IPS-18a (cell line): ENCODE results near the gene TEX36.
"Not testable (repeated sequence)": the region's sequence is repeated elsewhere in the genome, so short reads cannot be mapped to it uniquely, and the experiment has no call there.

ENCODE experiments used
- H3K27ac ChIP-seq: one replicate; pipeline ENCODE4 v1.5.1; 2013; ENCODE audit warnings: low read length
- H3K27me3 ChIP-seq: one replicate; pipeline ENCODE4 v1.6.1; 2013; ENCODE audit warnings: mild to moderate bottlenecking, low read length; ENCODE audit not compliant: control insufficient read depth, insufficient read depth
- H3K36me3 ChIP-seq: one replicate; pipeline ENCODE4 v1.6.1; 2013; ENCODE audit warnings: low read depth, low read length; ENCODE audit not compliant: control insufficient read depth
- H3K4me1 ChIP-seq: one replicate; pipeline ENCODE4 v1.6.1; 2013; ENCODE audit warnings: low read depth, low read length; ENCODE audit not compliant: control insufficient read depth
- H3K4me3 ChIP-seq: one replicate; pipeline ENCODE4 v1.5.1; 2013; ENCODE audit warnings: low read length
- H3K9ac ChIP-seq: one replicate; pipeline ENCODE4 v1.6.1; 2013; ENCODE audit warnings: mild to moderate bottlenecking, low read length, moderate library complexity
- H3K9me3 ChIP-seq: one replicate; pipeline ENCODE4 v1.6.1; 2013; ENCODE audit warnings: low read depth, low read length; ENCODE audit not compliant: control insufficient read depth

The TEX36 gene

GRCh38 chr10:125627646-125628045, 55.3 kb downstream of the TEX36 start:
- no peak overlapping the region for H3K27ac ChIP-seq
- H3K4me1 ChIP-seq: peaks cover 6% of the 10 kb centered on the region
- no peak overlapping the region for H3K9ac ChIP-seq
- H3K4me3 ChIP-seq: no peak overlapping the region
- no peaks in the 10 kb centered on the region for H3K9me3 ChIP-seq
- H3K36me3 ChIP-seq: no peaks in the 10 kb centered on the region
- no peaks in the 10 kb centered on the region for H3K27me3 ChIP-seq

- H3K27ac ChIP-seq: no peak overlapping the region
- no peak overlapping the region for H3K9ac ChIP-seq
- H3K4me1 ChIP-seq: peaks cover 6% of the 10 kb centered on the region
- H3K27me3 ChIP-seq: no peaks in the 10 kb centered on the region
- H3K36me3 ChIP-seq: no peaks in the 10 kb centered on the region
- H3K9me3 ChIP-seq: no peaks in the 10 kb centered on the region
- no peak overlapping the region for H3K4me3 ChIP-seq
Observed at GRCh38 chr10:125626671-125627070, 56.3 kb downstream of the TEX36 start.

- H3K9ac ChIP-seq: no peak overlapping the region
- H3K9me3 ChIP-seq: no peaks in the 10 kb centered on the region
- peaks cover 6% of the 10 kb centered on the region for H3K4me1 ChIP-seq
- H3K36me3 ChIP-seq: no peaks in the 10 kb centered on the region
- H3K27ac ChIP-seq: no peak overlapping the region
- H3K4me3 ChIP-seq: no peak overlapping the region
- H3K27me3 ChIP-seq: no peaks in the 10 kb centered on the region
Observed at GRCh38 chr10:125625586-125625985, 57.4 kb downstream of the TEX36 start.

DNA sequence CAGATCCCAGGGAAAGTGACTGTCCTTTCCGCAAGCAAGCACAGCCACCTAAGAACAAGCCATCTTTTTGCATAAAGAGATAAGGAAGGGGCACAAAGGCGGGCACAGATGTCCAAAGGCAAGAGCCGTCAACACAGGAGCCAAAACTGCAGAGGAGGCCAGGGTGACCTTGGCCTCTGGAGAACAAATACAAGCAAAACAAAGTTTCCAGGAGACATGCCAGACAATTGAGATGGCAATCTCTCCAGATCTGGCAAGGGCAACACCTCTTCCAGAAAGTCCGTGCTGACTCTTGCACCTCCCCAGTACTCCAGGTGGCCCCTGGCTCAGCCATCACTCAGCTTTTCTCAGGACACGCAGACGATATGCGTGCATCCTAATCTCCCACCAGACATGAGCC, 58.2 kb downstream of the TEX36 start:
- Histone ChIP-seq H3K4me3 (no peak overlapping the region), H3K4me1 (peaks cover 6% of the 10 kb centered on the region), H3K27ac (no peak overlapping the region), H3K36me3 (no peaks in the 10 kb centered on the region), H3K9me3 (no peaks in the 10 kb centered on the region), H3K27me3 (no peaks in the 10 kb centered on the region), H3K9ac (no peak overlapping the region)

GRCh38 chr10:125621052-125621451, 61.9 kb downstream of the TEX36 start:
- Histone ChIP-seq H3K4me1 (no peaks in the 10 kb centered on the region), H3K27ac (no peak overlapping the region), H3K36me3 (no peaks in the 10 kb centered on the region), H3K9ac (no peak overlapping the region), H3K4me3 (no peak overlapping the region), H3K9me3 (no peaks in the 10 kb centered on the region), H3K27me3 (no peaks in the 10 kb centered on the region)

GRCh38 chr10:125620401-125620800, 62.6 kb downstream of the TEX36 start:
- Histone ChIP-seq H3K4me3 (no peak overlapping the region), H3K4me1 (no peaks in the 10 kb centered on the region), H3K9ac (no peak overlapping the region), H3K36me3 (no peaks in the 10 kb centered on the region), H3K27ac (no peak overlapping the region), H3K9me3 (no peaks in the 10 kb centered on the region), H3K27me3 (no peaks in the 10 kb centered on the region)

DNA sequence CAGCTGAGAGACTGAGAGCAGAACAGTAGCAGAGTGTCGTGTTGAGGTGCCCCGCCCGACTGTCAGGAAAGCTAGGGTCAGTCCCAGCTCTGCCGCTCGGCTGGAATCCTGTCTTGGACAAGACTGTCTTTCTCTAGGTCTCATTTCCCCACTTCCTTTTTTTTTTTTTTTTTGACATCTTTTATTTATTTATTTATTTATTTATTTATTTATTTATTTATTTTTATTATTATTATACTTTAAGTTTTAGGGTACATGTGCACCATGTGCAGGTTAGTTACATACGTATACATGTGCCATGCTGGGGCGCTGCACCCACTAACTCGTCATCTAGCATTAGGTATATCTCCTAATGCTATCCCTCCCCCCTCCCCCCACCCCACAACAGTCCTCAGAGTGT, 69.9 kb downstream of the TEX36 start:
- H3K9me3 ChIP-seq, H3K27me3 ChIP-seq, H3K36me3 ChIP-seq, H3K9ac ChIP-seq, H3K4me1 ChIP-seq, H3K4me3 ChIP-seq, H3K27ac ChIP-seq: not testable (repeated sequence)

GRCh38 chr10:125611756-125612155, 71.2 kb downstream of the TEX36 start:
- no peak overlapping the region for H3K27ac ChIP-seq
- no peak overlapping the region for H3K4me3 ChIP-seq
- H3K9me3 ChIP-seq: no peaks in the 10 kb centered on the region
- no peak overlapping the region for H3K9ac ChIP-seq
- no peaks in the 10 kb centered on the region for H3K36me3 ChIP-seq
- no peaks in the 10 kb centered on the region for H3K4me1 ChIP-seq
- no peaks in the 10 kb centered on the region for H3K27me3 ChIP-seq

DNA sequence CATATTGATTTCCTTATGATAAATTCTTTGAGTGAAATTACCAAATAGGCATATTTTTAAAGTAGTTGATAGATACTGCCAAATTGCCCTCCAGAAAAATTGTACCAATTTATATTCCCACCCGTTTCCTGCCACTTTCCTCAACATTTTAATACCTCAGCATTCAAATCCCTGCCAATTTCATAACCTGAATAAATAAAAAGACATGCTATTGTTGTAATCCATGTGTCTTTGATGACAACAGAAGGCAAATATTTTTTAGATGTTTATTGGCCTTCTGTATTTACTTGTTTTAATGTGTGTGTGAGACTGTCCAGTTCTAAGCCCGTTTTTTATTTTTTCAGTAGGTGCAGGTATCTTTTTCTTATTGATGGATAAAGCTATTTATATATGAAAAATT, 71.7 kb downstream of the TEX36 start:
- H3K27ac ChIP-seq: no peak overlapping the region
- no peaks in the 10 kb centered on the region for H3K27me3 ChIP-seq
- H3K36me3 ChIP-seq: no peaks in the 10 kb centered on the region
- no peaks in the 10 kb centered on the region for H3K9me3 ChIP-seq
- H3K4me1 ChIP-seq: no peaks in the 10 kb centered on the region
- H3K9ac ChIP-seq: no peak overlapping the region
- H3K4me3 ChIP-seq: no peak overlapping the region

- H3K4me3 ChIP-seq: no peak overlapping the region
Observed at GRCh38 chr10:125609859-125610258, 73.1 kb downstream of the TEX36 start.

GRCh38 chr10:125608474-125608873, 74.5 kb downstream of the TEX36 start:
- Histone ChIP-seq H3K36me3 (no peaks in the 10 kb centered on the region), H3K4me1 (no peaks in the 10 kb centered on the region), H3K9ac (no peak overlapping the region), H3K4me3 (no peak overlapping the region), H3K27ac (no peak overlapping the region), H3K9me3 (no peaks in the 10 kb centered on the region), H3K27me3 (no peaks in the 10 kb centered on the region)

More at GRCh38 chr10:125609859-125610258, 73.1 kb downstream of the TEX36 start:
- Histone ChIP-seq H3K27ac (no peak overlapping the region), H3K36me3 (no peaks in the 10 kb centered on the region), H3K4me1 (no peaks in the 10 kb centered on the region), H3K27me3 (no peaks in the 10 kb centered on the region), H3K9ac (no peak overlapping the region), H3K9me3 (no peaks in the 10 kb centered on the region)

DNA sequence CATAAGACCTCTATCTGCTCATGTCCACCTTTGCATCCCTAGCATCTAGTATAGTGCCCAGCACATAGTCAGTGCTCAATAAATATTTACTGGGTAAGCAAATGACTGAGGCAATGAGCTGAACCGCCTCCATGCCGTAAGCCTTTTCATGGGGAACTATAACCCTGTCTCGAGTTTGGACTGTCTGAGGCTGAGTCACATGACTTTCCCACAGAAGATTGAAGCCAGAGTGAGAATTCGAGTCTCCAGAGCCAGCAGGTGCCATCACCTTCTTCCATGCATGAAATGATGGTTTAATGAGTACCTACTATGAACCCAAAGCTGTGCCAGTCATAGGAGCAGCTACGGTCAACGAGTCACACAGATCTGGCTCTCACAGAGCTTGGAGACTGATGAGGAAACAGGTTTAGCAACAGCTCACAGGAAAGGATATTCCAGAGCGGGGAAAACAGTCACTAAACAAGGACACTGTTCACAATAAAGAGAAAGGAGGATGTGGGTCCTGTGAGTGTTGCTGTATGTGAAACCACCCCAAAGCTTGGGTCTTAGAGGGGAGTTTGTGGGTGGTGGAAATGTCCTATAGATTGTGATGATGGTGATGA, 75.2 kb downstream of the TEX36 start:
- Histone ChIP-seq H3K9me3 (no peaks in the 10 kb centered on the region), H3K27me3 (no peaks in the 10 kb centered on the region), H3K36me3 (no peaks in the 10 kb centered on the region), H3K4me3 (no peak overlapping the region), H3K9ac (no peak overlapping the region), H3K4me1 (no peaks in the 10 kb centered on the region), H3K27ac (no peak overlapping the region)
